ENCODE measurements around the gene SFT2D1.

The SFT2D1 gene

DNA sequence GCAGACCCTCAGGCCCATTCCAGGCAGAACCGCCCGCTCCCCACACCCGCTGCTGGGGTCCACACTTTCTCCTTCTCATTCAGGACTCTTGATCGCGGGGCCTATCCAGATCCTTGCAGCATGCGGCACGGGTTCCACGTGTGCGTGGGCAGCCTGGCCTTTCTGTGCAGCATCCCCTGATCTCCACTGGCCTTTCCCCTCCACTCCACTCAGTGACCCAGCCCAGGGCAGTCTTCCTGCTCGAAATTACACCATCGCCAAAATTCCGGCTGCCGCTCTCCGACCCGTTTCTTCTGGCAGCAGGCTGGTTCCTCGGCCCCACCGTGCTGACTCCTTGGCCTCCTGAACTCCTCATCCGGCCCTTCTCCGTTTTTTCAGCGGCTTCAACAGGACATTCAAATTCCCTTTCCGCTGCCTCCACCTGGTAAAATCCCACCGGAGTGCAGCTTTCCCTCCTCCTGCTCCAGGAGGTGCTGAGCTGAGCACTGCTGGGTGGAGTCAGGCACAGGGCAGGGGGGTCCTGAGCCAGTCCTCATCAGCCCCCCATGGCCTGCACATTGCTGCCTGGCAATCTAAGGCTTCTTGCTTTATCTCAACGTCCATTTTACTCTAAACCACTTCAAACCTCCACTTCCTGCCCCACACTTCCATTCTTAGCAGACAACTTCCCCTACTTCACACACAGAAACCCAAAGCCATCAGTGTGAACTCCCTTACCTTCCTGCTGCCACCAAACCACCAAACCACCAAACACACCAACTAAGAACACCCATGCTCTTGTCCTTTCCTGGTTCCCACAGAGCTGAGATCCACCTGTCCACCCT is 9.0 kb downstream of the SFT2D1 start:
- no peak for DNase-seq

DNA sequence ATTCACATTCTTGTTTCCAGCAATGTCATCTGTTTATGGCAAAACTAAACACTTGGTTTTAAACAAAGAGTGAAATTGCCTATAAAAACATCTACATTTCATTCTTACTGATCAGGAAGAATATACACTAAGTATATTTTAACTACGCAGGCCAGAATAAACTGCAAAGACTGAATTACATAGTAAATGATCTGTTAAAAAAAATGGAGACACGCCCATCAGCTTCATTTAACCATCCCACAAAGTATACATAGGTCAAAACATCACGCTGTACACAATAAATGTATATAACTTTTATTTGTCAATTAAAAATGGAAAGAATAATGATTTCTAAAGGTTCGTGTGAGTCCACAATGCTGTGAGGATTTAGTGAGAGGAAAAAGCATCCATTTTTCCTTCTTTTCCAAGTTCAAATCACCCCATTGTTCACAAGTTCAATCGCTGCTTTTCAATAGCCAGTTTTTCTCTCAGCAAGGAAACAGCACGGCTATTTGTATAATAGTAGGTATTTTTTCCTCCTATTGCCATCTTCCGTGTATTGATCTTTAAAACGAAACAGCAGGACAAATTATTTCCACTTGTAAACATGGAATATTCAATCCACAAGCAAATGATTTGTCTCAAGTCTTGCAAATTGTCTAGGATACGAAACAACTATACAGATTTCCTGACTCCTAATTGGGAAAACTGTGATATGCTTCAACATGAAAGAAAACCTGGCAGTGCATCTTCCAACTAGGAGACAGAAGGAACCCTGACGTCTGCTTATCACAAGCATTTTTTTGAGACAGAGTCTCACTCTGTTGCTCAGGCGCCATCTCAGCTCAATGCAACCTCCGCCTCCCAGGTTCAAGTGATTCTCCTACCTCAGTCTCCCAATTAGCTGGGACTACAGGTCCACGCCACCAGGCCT is 10.6 kb downstream of the SFT2D1 start:
- DNase-seq = no peak
- no peak for ATAC-seq

More for the DNA sequence above, 9.0 kb downstream of the SFT2D1 start:
- ATAC-seq = peak; percentile 75

DNA sequence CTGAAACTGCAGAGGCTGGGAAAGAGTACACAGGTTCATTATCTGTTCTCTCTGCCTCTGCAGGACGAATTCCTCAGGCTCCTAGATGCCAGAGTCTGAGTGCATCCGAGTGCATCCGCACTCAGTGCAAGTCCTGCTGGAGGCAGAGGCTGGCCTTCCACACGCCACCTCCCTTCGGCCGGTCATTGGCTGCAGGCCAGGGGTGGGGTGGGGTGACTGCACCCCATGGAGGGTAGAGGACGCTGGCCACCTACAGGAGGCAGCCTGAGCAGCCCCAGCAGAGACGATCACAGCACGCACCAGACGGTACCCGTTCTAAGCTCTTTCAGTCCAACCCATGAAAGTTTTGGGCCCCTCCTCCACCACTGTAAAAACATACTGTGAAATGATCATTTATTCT is 11.7 kb downstream of the SFT2D1 start:
- no peak for ATAC-seq

DNA sequence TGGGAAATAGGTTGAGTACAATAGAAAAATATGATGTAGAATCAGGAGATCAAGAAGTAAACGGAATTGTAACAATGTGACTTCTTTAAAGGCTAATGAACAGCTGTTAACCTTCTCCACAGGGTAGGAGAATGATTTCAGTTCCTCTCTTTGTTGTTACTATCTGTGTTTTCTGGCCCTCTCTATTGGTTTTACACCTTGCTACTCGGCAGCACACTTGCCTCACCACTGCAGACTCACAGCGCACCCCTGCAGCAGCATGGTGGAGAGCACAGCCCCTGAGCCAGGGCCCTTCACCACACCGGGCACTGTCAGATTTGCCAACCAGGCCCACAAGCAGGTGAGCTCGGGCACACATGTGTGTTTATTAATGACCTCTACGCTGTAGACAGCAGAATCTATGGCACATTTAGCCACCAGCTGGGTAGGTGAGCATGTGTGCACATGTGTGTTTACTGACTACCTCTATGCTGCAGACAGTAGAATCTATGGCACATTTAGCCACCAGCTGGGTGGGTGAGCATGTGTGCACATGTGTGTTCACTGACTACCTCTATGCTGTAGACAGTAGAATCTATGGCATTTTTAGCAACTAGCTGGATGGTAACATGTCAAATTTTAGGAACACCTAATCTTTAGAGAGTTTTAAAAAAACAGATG is 16.8 kb downstream of the SFT2D1 start:
- ATAC-seq = no peak
- DNase-seq = no peak

More for the DNA sequence above, 11.7 kb downstream of the SFT2D1 start:
- DNase-seq = no peak

DNA sequence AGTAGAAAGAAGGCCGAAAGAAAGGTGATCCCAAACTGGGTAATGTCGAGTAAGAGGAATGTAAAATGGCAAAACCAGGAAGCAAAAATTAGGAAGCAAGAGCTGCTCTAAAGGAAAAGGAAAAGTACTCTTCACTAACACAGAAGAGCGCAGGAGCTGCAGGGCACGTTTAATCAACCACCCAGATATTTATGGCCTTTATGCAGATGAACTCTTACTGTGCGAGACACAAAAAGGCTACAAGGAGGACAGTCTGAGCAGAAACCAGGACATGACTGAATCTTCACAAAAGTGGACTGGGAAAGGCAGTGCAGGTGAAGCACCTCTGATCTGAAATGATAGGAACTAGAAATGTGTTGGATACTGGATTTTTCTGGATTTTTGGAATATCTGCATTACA is 18.9 kb downstream of the SFT2D1 start:
- DNase-seq = no peak
- no peak for ATAC-seq

DNA sequence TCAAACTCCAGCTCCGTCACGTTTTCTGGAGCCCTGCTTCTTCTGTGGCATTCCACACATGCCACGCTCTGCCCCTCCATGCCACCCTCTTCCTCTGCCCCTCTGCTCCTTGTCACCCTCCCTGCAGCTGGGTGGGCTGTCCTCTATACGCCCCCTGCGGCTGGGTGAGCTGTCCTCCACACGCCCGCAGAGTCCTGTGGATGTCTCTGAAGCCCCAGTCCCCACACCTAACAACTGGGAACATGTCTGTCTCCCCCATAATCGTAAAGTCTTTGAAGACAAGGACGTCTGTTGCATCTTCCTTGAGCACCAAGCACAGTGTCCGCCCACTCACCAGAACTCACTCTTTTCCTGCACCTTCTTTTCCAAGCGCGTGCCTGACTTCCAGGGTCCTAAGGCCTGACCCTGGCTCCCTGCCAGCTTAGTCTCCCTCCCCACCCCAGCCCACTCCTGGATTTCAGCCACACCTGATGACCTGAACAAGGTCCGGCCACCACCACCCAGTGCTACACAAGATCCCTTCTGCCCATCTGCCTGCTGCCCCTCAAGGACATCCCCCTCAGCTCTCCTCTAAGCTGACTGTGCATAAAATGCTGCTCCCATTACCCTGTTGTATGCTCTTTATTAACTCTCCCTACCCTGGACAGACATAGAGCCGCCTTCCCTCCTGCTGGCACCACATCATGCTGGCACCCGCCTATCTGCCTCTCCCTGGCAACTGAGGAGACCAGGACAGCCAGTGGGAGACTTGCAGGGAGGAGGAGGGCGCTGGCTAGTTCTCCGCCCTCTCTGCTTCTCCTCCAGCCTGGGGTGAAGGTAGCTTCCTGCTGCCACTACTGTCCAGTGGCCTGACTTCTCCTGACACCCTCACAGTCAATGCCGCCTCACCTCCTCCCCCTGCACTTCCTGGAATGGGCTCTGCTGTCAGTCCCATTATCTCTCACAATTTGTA is 23.4 kb downstream of the SFT2D1 start:
- ATAC-seq = no peak
- DNase-seq = no peak

DNA sequence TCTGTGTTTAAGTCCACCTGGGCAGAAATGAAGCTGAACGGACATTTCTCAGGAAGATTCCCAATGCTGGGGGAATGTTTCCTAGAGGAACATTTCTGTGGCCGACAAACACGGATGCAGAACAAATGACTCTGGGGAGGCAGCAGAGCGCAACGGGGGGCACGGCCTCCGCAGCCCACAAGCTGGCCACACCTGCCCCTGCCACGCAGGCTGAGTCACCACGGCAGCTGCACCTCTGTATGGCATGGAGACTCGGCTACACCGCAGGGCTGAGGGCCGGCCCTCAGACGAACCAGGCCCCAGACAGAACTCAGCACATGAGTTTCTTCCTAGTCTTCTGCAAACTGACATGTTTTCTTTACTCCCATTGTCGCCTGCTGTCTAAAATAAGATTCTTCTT is 24.1 kb downstream of the SFT2D1 start:
- no peak for DNase-seq
- ATAC-seq = no peak

DNA sequence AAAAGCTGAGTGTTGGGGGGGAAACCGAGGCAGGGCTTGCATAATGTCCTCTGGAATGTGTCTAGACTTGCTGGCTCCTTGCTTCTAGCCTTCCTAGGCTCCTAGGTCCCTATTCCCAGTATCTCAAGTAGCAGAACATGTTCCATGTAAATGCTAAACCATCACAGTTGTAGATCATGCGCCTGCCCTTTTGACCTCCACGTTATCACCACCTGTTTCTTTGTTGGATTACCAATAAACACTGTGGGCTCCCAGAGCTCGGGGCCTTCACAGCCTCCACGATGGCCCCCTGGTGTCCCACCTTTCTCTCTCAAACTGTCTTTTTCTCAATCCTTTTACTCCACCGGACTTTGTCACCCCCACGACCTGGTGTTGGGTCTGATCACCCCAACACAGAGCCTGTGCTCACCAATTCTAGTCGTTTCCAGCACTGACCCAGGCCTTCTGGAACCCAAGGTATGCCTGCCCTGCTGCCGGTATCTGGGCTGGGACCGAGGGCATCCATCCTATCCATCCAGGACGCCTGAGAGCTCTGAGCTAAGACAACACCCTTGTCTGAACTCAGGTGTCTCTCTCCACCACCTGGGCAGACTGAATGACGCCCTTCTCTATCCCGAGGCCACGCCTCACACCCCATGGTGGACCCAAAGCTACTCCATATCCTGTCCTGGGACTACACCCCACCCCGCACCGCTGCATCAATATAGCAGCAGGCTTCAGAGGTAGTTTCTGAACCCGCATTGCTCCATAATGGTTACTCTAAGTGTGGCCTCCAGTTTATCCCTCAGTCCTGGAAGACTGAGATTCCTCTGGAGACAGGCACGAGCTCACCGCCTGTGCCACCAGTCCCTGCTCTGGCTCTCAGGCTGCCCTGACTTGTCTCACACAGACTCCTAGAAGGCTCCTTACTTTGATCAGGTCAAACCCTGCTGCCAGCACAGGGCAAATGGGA is 24.8 kb downstream of the SFT2D1 start:
- DNase-seq (no peak), ATAC-seq (no peak)

DNA sequence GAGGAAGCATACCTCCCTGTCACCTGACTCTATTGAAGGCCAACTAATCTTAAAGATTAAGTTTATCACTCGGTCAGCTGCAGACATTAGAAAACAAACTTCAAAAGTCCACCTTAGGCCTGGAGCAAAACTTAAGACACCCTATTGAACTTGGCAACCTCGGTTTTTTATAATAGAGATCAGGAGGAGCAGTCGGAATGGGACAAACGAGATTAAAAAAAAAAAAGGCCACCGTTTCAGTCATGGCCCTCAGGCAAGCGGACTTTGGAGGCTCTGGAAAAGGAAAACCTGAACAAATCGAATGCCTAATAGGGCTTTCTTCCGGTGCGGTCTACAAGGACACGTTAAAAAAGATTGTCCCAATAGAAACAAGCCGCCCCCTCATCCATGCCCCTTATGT is 26.9 kb downstream of the SFT2D1 start:
- ATAC-seq (no peak), DNase-seq (no peak)

DNA sequence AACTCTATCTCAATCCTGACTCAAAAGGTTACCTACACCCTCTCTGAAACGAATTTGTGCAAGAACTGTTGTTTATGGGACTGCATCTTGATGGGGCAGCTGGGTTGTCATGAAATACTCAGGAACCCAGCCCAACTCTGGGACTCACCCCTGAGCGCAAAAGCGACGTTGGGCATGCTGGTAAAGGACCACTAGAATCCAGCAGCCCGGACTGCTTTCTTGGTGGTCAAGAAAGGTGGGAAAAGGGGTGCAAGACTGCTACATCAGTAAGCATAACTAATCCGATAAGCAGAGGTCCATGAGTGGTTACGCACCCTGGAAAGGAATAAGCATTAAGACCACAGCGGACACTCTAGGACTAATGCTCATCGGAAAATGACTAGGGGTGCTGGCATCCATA is 27.9 kb downstream of the SFT2D1 start:
- DNase-seq (no peak), ATAC-seq (no peak)

DNA sequence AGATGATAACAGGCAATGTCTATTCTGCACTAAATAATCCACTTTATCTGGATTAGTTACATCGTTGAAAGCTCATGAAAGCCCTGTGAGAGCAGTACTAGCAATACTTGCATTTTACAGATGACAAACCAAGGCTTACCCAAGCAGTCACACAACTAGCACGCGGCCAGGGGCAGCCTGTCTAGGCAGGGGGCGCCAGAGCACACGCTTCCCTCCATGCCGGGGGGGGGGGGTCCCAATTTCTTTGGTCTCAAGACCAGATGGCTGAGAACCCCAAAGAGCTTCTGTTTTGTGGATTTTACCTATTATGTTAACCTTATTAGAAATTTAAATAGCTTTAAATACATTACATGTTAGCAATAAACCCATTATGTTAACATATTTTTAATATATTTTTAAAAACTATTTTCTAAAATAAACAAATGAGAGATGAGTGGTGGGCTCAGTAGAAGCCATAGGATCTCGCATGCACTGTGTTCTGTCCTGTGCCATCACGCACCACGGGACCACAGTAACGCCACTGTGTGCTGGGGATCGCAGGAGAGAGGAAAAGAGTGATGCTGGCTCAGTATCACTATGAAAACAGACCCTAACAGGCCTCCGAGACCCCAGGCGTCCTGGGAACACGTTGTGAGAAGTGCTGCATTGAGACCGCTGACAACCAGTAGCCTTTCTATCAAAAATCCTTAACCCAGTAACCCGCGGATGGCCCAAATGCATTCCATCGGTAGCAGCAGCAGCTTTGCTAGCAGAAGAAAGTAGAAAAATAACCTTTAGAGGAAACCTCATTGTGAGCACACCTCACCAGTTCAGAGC is 28.9 kb downstream of the SFT2D1 start:
- ATAC-seq = peak; percentile 90
- peak; percentile 64 for DNase-seq

DNA sequence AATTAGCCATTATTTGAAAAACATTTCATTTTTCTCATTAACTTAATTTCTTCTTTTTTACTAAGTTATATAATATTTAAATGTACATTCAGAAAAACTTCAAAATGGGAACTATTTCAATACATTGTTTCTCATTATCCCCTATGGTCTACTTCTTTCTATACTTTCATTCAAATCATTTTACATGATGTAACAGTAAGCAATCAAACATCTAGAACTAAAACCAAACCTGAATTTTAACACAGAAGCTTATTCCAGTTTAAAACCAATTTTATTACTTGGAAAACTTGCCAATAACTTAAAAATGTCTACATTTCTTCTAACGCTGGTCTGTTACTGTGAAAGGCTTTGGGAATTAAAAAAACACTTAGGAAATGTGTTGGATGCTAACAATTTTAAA is 29.5 kb downstream of the SFT2D1 start:
- ATAC-seq (no peak), DNase-seq (no peak)

DNA sequence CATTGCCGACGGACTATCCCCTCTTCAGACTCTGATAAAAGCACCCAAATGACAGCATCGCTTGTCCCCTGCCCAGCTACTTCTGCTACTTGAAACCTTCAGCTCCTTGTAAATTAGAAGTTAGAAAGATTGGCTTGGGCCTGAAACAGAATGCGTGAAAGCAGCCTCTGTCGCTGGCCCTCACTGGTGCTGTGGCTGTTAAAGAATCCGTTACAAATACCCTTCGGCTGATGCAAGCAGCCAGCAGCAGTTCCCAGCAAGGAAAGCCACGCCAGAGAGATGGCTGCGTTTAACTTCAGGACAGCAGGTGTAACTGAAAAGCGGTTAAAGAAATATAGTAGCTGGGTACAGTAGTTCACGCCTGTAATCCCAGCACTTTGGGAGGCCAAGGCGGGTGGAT is 31.7 kb downstream of the SFT2D1 start:
- DNase-seq (no peak), ATAC-seq (no peak)

DNA sequence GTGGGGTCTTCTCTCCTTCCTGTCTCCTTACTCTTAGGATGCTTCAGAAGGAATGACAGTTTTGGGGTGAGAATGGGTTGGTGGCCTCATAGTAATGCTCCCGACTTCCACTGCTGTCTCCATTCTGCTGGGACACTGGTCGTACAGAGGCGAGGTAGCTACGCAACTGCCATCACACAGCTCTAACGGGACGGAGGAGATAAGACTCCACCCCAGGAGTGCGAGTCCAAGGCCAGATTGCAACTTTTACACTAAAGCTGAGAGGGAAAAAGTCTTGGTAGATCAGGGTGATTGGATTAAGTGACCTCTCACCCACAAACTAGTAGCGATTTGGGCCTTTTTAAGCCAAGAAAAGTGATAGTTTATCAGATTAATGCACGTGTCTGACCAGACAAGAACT is 32.4 kb downstream of the SFT2D1 start:
- DNase-seq (no peak), ATAC-seq (no peak)

DNA sequence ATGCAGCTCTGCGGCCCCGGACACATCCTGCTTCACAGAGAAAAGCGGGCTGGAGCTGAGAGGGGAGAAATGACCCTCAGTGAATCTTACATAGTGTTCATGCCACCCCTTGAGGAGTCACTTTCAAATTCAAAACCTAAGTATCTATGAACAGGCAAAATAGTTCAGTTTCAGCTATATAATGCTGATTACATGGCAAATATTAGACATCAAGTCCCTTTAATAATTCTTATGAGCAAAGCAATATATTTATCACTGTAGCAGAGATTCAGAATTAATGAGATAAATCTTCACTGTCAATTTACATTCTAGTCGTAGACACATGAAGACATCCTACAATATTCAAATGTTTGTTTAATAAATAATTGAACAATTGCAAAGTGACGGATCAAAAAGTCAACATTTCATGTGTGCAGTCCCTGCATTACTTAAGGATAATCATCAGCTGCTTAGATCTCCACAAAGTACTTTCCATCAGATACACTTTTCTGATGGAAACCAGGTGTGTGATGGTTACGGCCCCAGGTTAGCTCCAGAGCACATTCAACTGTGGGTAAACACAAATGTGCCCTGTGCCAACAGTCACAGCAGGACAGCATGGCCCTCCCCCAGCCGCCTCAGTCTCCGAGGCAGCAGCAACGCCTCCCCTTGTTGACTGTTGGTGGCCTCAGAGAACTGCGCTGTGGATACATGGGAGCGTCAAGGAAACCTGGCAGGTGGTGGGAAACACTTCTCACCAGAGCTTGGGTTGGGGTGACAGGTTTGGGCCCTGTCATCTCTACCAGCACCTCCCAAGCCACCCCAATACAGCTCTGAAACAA is 33.4 kb downstream of the SFT2D1 start:
- no peak for ATAC-seq
- DNase-seq = no peak

DNA sequence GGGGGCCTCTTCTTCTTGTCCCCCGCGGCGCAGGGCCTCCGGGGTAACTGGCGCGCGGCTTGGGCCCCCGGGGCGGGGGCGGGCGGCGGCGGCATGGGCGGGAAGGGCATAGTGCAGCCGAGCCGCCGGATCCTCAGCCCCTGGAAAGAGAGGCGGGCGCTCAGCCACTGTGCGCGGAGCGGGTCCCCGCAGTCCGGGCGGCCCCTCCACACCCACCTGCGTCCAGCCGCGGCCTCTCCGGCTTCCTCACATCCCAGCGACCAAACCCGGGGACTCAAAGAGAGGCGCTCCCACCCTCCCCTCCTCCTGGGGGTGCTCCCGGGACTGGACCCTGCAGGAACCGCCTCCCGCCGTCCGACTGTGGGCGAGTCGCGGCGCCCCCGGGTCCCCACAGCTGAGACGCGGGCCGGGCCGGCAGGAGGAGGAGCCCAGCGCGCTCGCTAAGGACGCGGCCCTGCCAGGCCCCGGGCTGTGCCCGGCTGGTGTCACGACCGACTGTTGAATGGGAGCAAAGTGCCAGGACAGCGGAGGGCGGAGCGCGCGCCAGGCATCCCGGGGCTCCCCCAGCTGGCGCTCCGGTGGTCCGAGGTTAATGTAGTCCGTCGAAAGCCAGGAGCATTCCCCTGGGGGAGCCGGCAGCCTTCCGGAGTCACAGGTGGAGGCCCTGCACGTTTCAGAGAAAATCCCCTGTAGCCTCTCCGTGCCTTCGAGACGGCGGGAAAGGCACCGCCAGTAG is 34.1 kb downstream of the SFT2D1 start, which contains the start of gene PRR18:
Gene PRR18 (minus strand): TSS at position 360 of the 736 bp plus-strand sequence. CDS start 250 bp downstream, at position 110.
- ATAC-seq (peak; percentile 33), DNase-seq (peak; percentile 19)

Measured in stimulated activated naive CD8-positive, alpha-beta T cell treated with anti-CD3 and anti-CD28 coated beads, Interleukin-15, Interleukin-2, amounts not matched to agents 100 U/mL and 50 U/mL, for 24 hours (primary cell).